GM21423 (cell line): Measurements from ENCODE around the gene ICE2.
"Not testable (repeated sequence)": the region's sequence is repeated elsewhere in the genome, so short reads cannot be mapped to it uniquely, and the experiment has no call there.

Experiments used
- ATAC-seq: cut with Tn5 transposase; IDR thresholded peaks from one replicate; pipeline ENCODE4 v1.9.1; 2021; ENCODE audit warnings: mild to moderate bottlenecking, moderate library complexity; ENCODE audit not compliant: unreplicated experiment

ICE2 gene

DNA sequence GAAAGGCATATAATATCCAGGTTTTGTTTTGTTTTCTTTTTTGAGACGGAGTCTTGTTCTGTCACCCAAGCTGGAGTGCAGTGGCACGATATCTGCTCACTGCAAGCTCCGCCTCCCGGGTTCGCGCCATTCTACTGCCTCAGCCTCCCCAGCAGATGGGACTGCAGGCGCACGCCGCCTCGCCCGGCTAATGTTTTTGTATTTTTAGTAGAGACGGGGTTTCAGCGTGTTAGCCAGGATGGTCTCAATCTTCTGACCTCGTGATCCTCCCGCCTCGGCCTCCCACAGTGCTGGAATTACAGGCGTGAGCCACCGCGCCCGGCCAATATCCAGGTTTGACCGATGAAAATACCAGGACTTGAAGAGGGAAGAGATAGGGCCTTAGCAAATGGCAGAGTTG lies 66.1 kb downstream of the ICE2 start:
- ATAC-seq = not testable (repeated sequence)

GRCh38 chr15:60411774-60412425 lies 67.0 kb downstream of the ICE2 start:
- no peak for ATAC-seq

DNA sequence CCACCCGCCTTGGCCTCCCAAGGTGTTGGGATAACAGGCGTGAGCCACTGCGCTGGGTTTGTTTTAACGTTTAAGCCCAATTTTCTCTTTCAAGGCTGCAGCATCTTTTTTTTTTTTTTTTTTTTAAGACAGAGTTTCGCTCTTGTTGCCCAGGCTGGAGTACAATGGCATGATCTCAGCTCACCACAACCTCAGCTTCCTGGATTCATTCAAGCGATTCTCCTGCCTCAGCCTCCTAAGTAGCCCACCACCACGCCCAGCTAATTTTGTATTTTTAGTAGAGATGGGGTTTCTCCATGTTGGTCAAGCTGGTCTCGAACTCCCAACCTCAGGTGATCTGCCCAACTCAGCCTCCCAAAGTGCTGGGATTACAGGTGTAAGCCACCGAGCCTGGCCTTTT lies 68.6 kb downstream of the ICE2 start:
- ATAC-seq = not testable (repeated sequence)

DNA sequence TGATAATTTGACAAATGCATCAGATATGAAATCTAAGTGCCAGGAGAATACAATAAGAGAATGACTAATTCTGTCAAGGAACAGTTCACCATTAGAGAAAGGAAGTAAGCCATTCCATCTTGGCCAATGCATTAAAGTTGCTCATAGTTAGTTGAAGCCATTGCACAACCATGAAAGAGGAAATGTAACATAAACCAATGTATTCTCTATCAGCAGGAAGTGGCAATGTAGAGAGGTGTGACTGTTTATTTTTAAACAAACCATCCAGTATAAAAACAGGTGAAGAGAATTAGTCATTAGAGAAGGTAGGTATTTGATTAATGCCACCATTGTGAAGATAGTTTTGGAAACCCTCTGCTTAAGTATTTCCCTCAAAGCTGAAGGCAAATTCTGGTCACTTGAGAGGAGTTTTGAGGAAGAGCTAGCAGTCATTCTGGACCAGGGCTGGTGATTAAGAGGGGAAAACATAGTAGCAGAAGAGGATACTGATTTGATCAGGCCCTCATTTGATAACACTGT lies 70.4 kb downstream of the ICE2 start:
- ATAC-seq = peak; percentile 78

DNA sequence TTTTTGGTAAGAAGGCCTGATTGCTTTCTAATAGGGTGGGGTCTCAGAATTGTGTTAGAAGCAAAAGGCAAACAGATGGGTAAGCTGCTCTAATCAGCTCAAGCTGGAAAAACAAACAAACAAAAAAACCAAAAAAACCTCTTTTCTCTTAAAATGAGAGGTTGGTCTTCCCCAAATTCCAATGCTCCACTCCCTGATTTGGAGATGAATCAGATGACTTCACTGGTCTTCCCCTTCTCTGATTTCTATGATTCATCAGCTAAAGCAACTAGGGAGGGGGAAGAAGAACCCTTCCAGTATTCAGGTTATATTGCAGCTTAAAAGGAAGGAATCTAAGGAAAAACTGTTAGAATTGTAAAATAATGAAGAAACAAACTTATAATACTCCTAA lies 71.5 kb downstream of the ICE2 start:
- no peak for ATAC-seq

DNA sequence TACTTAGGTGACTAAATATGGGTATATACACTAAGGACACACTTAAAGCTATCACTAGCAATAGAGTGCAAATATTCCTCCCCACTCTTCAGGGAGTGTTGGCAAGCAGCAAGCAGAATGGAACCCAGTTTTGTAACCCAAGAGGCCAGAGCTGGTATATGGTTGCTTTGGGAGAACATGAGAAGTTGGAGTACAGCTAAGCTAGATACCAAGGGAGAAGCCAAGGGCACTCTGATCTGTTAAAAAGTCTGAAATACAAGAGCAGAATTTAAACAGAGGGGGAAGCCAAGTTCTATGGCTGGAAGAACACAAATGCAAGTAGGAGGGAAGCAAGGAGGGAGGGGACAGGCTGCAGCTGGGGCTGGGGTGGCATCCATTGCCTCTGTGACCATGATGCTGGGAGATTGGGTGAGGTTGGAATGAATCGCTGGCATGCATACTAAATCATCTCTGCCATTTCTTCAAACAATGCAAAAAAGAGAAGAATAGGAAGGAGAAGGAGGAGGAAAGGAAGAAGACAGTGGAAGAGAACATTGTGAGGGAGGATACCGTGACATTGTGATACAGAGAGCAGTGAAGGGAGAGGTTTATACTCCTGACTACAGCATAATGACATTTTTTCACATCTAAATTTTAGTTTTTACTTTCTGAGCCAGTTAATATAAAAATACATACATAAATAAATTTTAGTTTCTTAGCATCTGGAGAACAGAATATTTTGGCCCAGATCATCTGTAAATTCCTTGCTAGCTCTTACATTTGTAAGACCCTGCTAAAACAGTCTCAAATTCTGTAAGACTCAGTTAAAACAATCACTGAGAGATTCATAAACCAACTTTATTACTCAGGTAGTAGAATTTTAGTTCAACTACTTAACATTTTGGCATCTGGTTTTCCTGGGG lies 72.2 kb downstream of the ICE2 start:
- ATAC-seq = no peak

- ATAC-seq = no peak
Observed at GRCh38 chr15:60405399-60405798, 73.5 kb downstream of the ICE2 start.

DNA sequence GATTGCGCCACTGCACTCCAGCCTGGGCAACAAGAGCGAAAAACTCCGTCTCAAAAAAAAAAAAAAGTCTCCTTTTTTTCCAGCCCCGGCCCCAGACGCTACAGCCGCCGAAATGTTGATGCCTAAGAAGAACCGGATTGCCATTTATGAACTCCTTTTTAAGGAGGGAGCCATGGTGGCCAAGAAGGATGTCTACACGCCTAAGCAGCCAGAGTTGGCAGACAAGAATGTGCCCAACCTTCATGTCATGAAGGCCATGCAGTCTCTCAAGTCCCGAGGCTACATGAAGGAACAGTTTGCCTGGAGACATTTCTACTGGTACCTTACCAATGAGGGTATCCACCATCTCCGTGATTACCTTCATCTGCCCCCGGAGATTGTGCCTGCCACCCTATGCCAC lies 74.6 kb downstream of the ICE2 start:
- ATAC-seq = not testable (repeated sequence)

DNA sequence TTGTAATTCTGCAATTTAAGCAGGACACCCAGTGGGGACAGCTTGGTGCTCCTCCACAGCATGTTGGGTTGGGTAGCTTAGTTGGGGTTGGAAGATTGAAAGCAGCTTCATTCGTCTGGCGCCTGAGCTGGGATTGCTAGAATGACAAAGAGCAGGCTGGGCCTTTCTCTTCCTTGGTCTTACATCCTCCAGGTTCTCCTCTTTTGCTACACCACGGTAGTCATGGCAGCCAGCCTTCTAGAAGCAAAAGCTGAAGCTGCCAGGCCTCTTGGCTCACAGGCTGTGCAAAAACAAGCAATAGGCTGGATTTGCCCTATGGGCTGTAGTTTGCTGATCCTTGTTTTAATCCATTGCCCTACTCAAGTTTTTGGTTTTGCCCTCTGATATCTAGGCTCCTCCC lies 78.0 kb downstream of the ICE2 start:
- no peak for ATAC-seq

DNA sequence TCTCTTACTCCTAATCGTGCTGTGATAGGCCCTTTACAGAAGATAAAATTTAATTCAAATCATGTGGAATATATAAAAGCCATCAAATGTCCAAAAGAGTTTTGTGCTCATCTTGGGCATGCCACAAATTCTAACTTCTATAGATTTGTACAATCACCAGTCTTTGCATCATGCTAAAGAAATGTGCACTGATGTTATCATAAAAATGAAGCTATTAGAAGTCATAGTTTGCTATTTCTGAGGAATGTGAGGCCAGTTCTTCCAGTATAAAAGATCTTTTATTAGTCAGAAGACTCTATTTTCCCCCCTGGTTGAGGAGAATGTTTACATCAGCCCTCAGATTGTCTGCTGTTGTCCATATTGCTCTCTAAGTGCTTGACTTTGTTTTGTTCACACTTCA lies 79.0 kb downstream of the ICE2 start:
- no peak for ATAC-seq

- ATAC-seq = no peak
Observed at GRCh38 chr15:60399246-60399915, 79.6 kb downstream of the ICE2 start.

- peak; percentile 72 for ATAC-seq
Observed at GRCh38 chr15:60397772-60398445, 81.0 kb downstream of the ICE2 start, which contains the start of gene ANXA2. ANXA2 (minus strand) TSS chr15:60397986; CDS start chr15:60386075, 11,911 bp downstream.

DNA sequence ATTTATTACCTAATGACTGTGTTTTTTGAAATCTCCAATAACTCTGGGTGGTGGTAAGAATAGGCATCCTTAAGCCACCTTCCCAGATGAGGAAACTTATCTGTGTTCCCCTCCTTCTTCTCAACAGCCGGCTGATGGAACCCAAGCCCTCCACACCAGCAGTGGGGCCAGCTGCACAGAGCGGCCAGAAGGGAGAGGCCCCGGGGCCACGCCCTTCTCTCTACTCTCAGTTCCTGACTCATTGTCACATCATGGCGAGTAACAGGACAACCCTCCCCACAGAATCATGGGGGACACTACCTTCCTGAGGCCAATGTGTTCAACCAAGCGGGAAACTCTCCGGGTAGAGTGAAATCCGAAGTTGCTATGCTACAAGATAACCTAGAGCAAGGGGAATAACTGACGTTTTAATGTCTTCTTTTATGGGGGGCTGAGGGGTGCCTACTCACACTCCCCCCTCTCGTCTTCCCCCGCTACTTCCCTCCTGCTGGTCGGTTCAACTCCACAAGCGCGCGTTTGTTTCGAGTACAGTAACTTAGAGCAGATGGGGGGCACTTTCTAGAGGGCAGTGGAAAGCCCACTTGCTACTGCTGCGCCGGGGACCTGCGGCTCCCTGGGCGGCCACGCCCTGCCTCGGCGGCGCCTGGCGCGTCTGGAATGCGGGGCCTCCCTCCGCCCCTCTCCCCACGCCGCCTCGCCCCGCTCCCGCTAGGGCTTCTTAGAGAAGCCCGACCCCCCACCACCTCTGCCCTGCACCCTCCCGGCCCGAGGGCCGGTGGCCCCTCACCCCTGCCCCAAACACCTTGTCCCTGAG lies 81.8 kb downstream of the ICE2 start:
- ATAC-seq = peak; percentile 71

GRCh38 chr15:60396560-60396957 lies 82.4 kb downstream of the ICE2 start:
- ATAC-seq = no peak

GRCh38 chr15:60396100-60396499 lies 82.8 kb downstream of the ICE2 start:
- no peak for ATAC-seq

- no peak for ATAC-seq
Observed at GRCh38 chr15:60395276-60396011, 83.5 kb downstream of the ICE2 start.

DNA sequence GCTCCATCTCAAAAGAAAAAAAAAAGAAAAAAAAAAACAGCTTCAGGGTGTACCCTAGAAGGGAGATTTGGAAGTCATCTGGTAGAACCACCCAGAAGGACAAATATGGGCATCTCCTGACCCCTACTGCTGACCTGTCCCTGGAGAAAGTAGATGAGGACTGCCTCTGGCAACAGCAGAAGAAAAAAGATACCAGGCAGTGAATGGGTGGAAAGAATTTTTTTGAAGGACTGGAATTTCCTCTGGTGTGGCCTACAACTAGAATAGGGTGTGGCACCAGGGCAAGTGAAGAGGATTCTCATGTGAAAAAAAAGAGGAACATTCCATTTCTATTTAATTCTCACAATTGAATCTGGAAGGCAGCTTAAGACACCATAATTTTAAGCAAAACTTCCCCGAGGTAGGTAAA lies 84.2 kb downstream of the ICE2 start:
- no peak for ATAC-seq

DNA sequence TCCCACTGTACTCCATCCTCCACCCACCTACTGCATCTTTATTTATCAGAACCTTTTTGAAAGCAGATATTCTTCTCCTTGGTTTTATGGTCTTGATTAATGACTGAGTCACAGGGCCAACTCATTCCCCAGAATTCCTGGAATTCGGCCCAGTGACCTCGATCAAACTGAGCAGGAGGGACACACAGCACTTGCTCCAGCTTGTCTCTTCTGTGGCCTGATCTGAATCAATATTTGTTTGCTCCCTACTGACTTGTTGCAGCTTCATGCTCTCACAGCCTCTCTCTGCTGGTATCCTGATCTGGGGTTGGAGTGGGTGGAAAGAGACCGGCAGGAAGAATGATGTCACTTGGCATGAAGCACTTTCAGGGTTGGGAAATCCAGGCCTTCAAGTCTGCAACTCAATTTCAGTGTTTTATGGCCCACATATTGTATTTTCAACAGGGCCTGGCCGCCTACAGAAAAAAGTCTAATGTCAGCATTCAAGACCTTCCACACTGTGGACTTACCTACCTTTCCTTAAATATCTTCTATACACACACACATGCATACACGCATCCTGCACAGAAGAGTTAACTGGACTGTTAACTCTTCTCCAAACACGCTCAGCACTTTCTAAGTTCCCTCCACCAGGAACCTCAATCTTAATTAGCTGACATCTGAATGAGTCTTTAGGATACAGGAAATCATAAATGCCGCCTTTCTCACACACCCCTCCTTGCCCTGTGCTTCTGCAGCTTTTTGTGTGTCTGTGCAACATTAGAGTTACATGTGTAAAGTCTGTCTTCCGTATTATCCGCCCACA lies 85.8 kb downstream of the ICE2 start:
- ATAC-seq = no peak

GRCh38 chr15:60392601-60392985 lies 86.3 kb downstream of the ICE2 start:
- ATAC-seq = no peak
